Coronary artery (tissue), 2 donors: Measurements from ENCODE around the gene HHIPL2.

Source experiments
- DNase-seq: peaks from one replicate; pipeline ENCODE4 v3.0.0-alpha.2; 2017; ENCODE audit warnings: low spot score
- H3K27ac ChIP-seq, 2 donors: fragments of 200-600 bp; sonication (generic); one replicate each; pipeline ENCODE4 v1.5.1; 2016 to 2019
- H3K4me3 ChIP-seq: fragments of 200-600 bp; sonication (generic); 2 replicates; pipeline ENCODE4 v1.5.1; 2016; ENCODE audit warnings: mild to moderate bottlenecking, moderate library complexity
- TF ChIP-seq, protein P1 (sequence below): fragments of 200-600 bp; sonication (generic); IDR thresholded peaks from one replicate; pipeline ENCODE4 v1.5.1; 2019; ENCODE audit warnings: antibody characterized with exemption

Gene HHIPL2

GRCh38 chr1:222543817-222544216 lies 4.1 kb downstream of the HHIPL2 start:
- TF ChIP-seq, protein P1, sequence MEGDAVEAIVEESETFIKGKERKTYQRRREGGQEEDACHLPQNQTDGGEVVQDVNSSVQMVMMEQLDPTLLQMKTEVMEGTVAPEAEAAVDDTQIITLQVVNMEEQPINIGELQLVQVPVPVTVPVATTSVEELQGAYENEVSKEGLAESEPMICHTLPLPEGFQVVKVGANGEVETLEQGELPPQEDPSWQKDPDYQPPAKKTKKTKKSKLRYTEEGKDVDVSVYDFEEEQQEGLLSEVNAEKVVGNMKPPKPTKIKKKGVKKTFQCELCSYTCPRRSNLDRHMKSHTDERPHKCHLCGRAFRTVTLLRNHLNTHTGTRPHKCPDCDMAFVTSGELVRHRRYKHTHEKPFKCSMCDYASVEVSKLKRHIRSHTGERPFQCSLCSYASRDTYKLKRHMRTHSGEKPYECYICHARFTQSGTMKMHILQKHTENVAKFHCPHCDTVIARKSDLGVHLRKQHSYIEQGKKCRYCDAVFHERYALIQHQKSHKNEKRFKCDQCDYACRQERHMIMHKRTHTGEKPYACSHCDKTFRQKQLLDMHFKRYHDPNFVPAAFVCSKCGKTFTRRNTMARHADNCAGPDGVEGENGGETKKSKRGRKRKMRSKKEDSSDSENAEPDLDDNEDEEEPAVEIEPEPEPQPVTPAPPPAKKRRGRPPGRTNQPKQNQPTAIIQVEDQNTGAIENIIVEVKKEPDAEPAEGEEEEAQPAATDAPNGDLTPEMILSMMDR: no peak
- Histone ChIP-seq H3K27ac (no peak overlapping the region), H3K4me3 (no peak overlapping the region)
- no peak for DNase-seq

GRCh38 chr1:222540598-222540995 lies 7.3 kb downstream of the HHIPL2 start:
- no peak for DNase-seq
- TF ChIP-seq, protein P1: no peak
- no peak overlapping the region for H3K4me3 ChIP-seq
- H3K27ac ChIP-seq: no peak overlapping the region

GRCh38 chr1:222539951-222540597 lies 7.8 kb downstream of the HHIPL2 start:
- TF ChIP-seq, protein P1: no peak
- no peak overlapping the region for H3K27ac ChIP-seq
- no peak for DNase-seq

DNA sequence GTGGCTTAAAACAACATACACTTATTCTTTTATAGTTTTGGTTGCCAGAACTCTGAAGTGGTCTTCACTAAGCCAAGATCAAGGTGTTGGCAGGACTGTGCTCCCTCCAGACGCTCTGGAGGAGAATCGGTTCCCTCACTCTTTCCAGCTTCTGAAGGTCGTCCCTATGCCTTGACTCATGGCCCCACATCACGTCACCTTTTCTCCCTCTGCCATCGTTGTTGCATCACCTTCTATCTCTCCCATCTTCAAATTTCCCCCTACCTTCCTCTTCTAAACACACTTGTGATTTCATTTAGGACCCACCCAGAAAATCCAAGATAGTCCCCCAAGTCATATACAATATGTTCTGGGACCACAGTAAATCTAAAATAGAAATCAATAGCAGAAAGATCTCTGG lies 12.4 kb downstream of the HHIPL2 start:
- no peak overlapping the region for H3K4me3 ChIP-seq
- H3K27ac ChIP-seq: no peak overlapping the region
- no peak for DNase-seq
- TF ChIP-seq, protein P1: no peak

More at GRCh38 chr1:222539951-222540597, 7.8 kb downstream of the HHIPL2 start:
- no peak overlapping the region for H3K4me3 ChIP-seq

GRCh38 chr1:222530852-222531251 lies 17.1 kb downstream of the HHIPL2 start:
- H3K27ac ChIP-seq: no peak overlapping the region
- H3K4me3 ChIP-seq: no peak overlapping the region
- TF ChIP-seq, protein P1: no peak
- no peak for DNase-seq

DNA sequence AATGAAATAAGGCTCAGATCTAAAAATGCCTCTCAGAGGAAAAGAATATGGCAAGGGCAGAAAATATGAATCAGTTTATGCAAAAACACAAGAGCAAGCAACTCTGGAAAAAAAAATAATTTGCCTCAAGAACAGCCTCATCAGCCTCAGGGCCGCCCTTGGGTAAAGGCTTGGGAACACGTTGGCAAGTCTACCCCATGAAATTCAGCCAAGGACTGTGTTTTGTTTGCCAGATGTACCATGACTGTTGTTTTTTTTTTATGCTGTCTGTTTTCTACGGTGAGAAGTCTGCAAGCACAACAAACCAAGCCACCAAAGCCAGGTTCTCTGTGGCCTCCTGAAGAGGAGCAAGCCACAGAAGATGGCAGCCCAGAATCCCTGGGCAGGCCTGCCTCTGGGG lies 18.0 kb downstream of the HHIPL2 start:
- no peak overlapping the region for H3K4me3 ChIP-seq
- TF ChIP-seq, protein P1: no peak
- no peak for DNase-seq
- H3K27ac ChIP-seq: no peak overlapping the region

GRCh38 chr1:222529181-222529580 lies 18.7 kb downstream of the HHIPL2 start:
- Histone ChIP-seq H3K4me3 (no peak overlapping the region), H3K27ac (no peak overlapping the region)
- TF ChIP-seq, protein P1: no peak
- DNase-seq: no peak
